Coronary artery (tissue), 2 donors: ENCODE measurements around the gene ZFP62.

Experiments
- DNase-seq: peaks from one replicate; pipeline ENCODE4 v3.0.0-alpha.2; 2017; ENCODE audit warnings: low spot score
- H3K27ac ChIP-seq, 2 donors: fragments of 200-600 bp; sonication (generic); one replicate each; pipeline ENCODE4 v1.5.1; 2016 to 2019
- H3K4me3 ChIP-seq: fragments of 200-600 bp; sonication (generic); 2 replicates; pipeline ENCODE4 v1.5.1; 2016; ENCODE audit warnings: mild to moderate bottlenecking, moderate library complexity
- TF ChIP-seq, protein P1 (sequence below): fragments of 200-600 bp; sonication (generic); IDR thresholded peaks from one replicate; pipeline ENCODE4 v1.5.1; 2019; ENCODE audit warnings: antibody characterized with exemption

ZFP62 gene

GRCh38 chr5:180874804-180875582 lies 13.9 kb upstream of the ZFP62 start:
- H3K4me3 ChIP-seq: no peak overlapping the region
- no peak for DNase-seq
- TF ChIP-seq, protein P1, sequence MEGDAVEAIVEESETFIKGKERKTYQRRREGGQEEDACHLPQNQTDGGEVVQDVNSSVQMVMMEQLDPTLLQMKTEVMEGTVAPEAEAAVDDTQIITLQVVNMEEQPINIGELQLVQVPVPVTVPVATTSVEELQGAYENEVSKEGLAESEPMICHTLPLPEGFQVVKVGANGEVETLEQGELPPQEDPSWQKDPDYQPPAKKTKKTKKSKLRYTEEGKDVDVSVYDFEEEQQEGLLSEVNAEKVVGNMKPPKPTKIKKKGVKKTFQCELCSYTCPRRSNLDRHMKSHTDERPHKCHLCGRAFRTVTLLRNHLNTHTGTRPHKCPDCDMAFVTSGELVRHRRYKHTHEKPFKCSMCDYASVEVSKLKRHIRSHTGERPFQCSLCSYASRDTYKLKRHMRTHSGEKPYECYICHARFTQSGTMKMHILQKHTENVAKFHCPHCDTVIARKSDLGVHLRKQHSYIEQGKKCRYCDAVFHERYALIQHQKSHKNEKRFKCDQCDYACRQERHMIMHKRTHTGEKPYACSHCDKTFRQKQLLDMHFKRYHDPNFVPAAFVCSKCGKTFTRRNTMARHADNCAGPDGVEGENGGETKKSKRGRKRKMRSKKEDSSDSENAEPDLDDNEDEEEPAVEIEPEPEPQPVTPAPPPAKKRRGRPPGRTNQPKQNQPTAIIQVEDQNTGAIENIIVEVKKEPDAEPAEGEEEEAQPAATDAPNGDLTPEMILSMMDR: no peak
- H3K27ac ChIP-seq: no peak overlapping the region

GRCh38 chr5:180873615-180874520 lies 12.8 kb upstream of the ZFP62 start:
- no peak for DNase-seq
- H3K4me3 ChIP-seq: no peak overlapping the region
- TF ChIP-seq, protein P1: no peak
- no peak overlapping the region for H3K27ac ChIP-seq

- Histone ChIP-seq H3K27ac (no peak overlapping the region), H3K4me3 (no peak overlapping the region)
- DNase-seq: no peak
- TF ChIP-seq, protein P1: no peak
Measured at GRCh38 chr5:180872419-180872818, 11.3 kb upstream of the ZFP62 start.

GRCh38 chr5:180870276-180871068 lies 9.4 kb upstream of the ZFP62 start:
- no peak overlapping the region for H3K27ac ChIP-seq

DNA sequence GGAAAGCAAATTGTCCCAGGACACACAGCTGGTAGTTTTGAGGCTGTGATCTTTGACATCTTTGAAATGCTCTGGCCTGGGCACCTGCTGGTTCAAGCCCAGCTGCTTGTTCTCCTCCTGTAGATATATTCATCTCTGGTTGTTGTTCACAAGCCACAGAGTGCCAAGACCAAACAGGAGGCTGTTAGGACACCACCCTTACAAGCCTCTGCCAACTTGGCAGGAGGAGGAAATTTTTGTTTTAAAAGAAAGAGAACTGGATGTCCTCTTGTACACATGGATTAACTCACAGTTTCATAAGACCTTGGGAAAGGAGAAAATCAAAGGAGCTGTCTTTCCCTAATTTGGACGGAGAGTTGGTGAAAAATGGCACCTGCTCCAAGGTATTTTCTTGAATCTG lies 8.5 kb upstream of the ZFP62 start:
- no peak overlapping the region for H3K27ac ChIP-seq
- DNase-seq: no peak
- TF ChIP-seq, protein P1: no peak
- H3K4me3 ChIP-seq: no peak overlapping the region

More at GRCh38 chr5:180870276-180871068, 9.4 kb upstream of the ZFP62 start:
- no peak for DNase-seq
- TF ChIP-seq, protein P1: no peak
- no peak overlapping the region for H3K4me3 ChIP-seq

GRCh38 chr5:180868960-180869359 lies 7.9 kb upstream of the ZFP62 start:
- Histone ChIP-seq H3K4me3 (no peak overlapping the region), H3K27ac (no peak overlapping the region)
- no peak for DNase-seq
- TF ChIP-seq, protein P1: peak; percentile 55
